Natural killer cell (primary cell): ENCODE results near the gene S100A4. TPM values are rescaled to one million over a fixed set of nuclear protein-coding genes. Genes with fewer than 3 reads are reported as not detected.
"Not testable (repeated sequence)": the region's sequence is repeated elsewhere in the genome, so short reads cannot be mapped to it uniquely, and the experiment has no call there.

ENCODE experiments used
- ATAC-seq, 3 donors: fragments of 150-1000 bp in 2 of 3; fragments of 200-7000 bp in 1 of 3; cut with Tn5 transposase; 1 replicate in 1 of 3; 2 replicates in 2 of 3; pipeline ENCODE4 v1.10.0; 2021; ENCODE audit warnings: mild to moderate bottlenecking in 2 of 3, moderate library complexity in 2 of 3
- DNase-seq, 2 donors: peaks; one replicate each; pipeline versions ENCODE4 v3.0.0 to v3.0.0-alpha.2; 2013 to 2021; ENCODE audit warnings: mixed read lengths in 1 of 2
- H3K27ac ChIP-seq: one replicate; pipeline ENCODE4 v1.5.1; 2013; ENCODE audit warnings: mild to moderate bottlenecking, low read length
- H3K27me3 ChIP-seq: one replicate; pipeline ENCODE4 v1.6.1; 2013; ENCODE audit warnings: low read length; ENCODE audit not compliant: control insufficient read depth, insufficient read depth
- H3K36me3 ChIP-seq: one replicate; pipeline ENCODE4 v1.6.1; 2013; ENCODE audit warnings: low read length; ENCODE audit not compliant: control insufficient read depth, insufficient read depth
- H3K4me1 ChIP-seq: one replicate; pipeline ENCODE4 v1.6.1; 2013; ENCODE audit warnings: low read length; ENCODE audit not compliant: control insufficient read depth, insufficient read depth
- H3K4me3 ChIP-seq: one replicate; pipeline ENCODE4 v1.5.1; 2013; ENCODE audit warnings: low read length
- H3K9me3 ChIP-seq: one replicate; pipeline ENCODE4 v1.6.1; 2013; ENCODE audit warnings: low read length; ENCODE audit not compliant: control insufficient read depth, insufficient read depth
- H3K27ac Mint-ChIP-seq, 2 donors: one replicate each; pipeline ENCODE4 v1.8.0; 2022; ENCODE audit warnings: mild to moderate bottlenecking in 2 of 2, mixed read lengths in 2 of 2, moderate library complexity in 1 of 2
- H3K27me3 Mint-ChIP-seq, 2 donors: one replicate each; pipeline ENCODE4 v1.8.0; 2022; ENCODE audit warnings: low read depth in 2 of 2, mixed read lengths in 2 of 2
- H3K36me3 Mint-ChIP-seq: one replicate; pipeline ENCODE4 v1.8.0; 2022; ENCODE audit warnings: mixed read lengths
- H3K4me1 Mint-ChIP-seq, 2 donors: one replicate each; pipeline ENCODE4 v1.8.0; 2022; ENCODE audit warnings: mixed read lengths in 2 of 2
- H3K4me3 Mint-ChIP-seq: one replicate; pipeline ENCODE4 v1.8.0; 2022; ENCODE audit warnings: mild to moderate bottlenecking, moderate library complexity, mixed read lengths
- H3K9me3 Mint-ChIP-seq, 2 donors: one replicate each; pipeline ENCODE4 v1.8.0; 2022; ENCODE audit warnings: mixed read lengths in 2 of 2
- CTCF ChIP-seq: fragments of 200-600 bp; IDR thresholded peaks from one replicate; pipeline ENCODE4 v1.8.0; 2022; ENCODE audit warnings: antibody characterized with exemption
- WGBS: methylation state at CpG from one replicate; pipeline ENCODE4 v1.1.7; 2013; ENCODE audit warnings: missing lambda C conversion rate; ENCODE audit not compliant: insufficient coverage; 5-methylcytosine and 5-hydroxymethylcytosine counted together
- intact Hi-C: fragments of 100-400 bp; cut with micrococcal nuclease; formaldehyde crosslinking; loops from one replicate; pipeline ENCODE4 v1.14.2; 2022
- total RNA-seq, 4 donors: library from RNA; stranded (reverse); fragments of 120-200 nt in 1 of 4; gene quantifications; one replicate each; pipeline versions ENCODE4 v1.2.3 to v1.2.4, GENCODE V29; 2013 to 2022

S100A4 gene
- total RNA-seq = 100 to 1,000 TPM; 509 to 689 (median 597) TPM
- 399 TPM for total RNA-seq (2013)

- no peaks in the 10 kb centered on the region for H3K9me3 Mint-ChIP-seq
- H3K4me3 Mint-ChIP-seq = peak within 1 kb of the TSS; percentile 98
- Histone ChIP-seq H3K27me3 (no peaks in the 10 kb centered on the region), H3K36me3 (peaks cover 20% of the 10 kb centered on the region), H3K4me1 (peaks cover 75% of the 10 kb centered on the region), H3K4me3 (peak within 1 kb of the TSS; percentile 67), H3K27ac (peak within 1 kb of the TSS; percentile 65), H3K9me3 (no peaks in the 10 kb centered on the region)
- intact Hi-C loops = loop anchor here (1.0 kb wide), 1 partner anchor 9 kb away; no protein-coding TSS in a partner anchor
- DNase-seq (peak; percentile 50 to 88), ATAC-seq (peak; percentile 81 to 88 (median 88))
- H3K36me3 Mint-ChIP-seq = no peaks in the 10 kb centered on the region
- WGBS = 1% methylated on average over 18 of the region's 19 CpGs
- peaks cover 57 to 84% of the 10 kb centered on the region in 2 donors for H3K4me1 Mint-ChIP-seq
- peak within 1 kb of the TSS; percentile 94 to 98 for H3K27ac Mint-ChIP-seq
- TF ChIP-seq CTCF = no peak
- no peaks in the 10 kb centered on the region for H3K27me3 Mint-ChIP-seq
These were observed at the start of gene S100A4 for GRCh38 chr1:153545067-153546055. S100A4 (minus strand) TSS chr1:153545806; CDS start chr1:153544794, 1,012 bp downstream.

GRCh38 chr1:153592748-153593147 is 47.1 kb upstream of the S100A4 start:
- ATAC-seq = no peak
- H3K4me3 ChIP-seq = no peak overlapping the region

GRCh38 chr1:153588482-153588881 is 42.9 kb upstream of the S100A4 start:
- Histone ChIP-seq H3K36me3 (no peaks in the 10 kb centered on the region), H3K4me1 (no peaks in the 10 kb centered on the region), H3K27me3 (no peaks in the 10 kb centered on the region), H3K27ac (no peak overlapping the region), H3K9me3 (no peaks in the 10 kb centered on the region), H3K4me3 (no peak overlapping the region)
- TF ChIP-seq CTCF = no peak
- no peak overlapping the region for H3K27ac Mint-ChIP-seq
- no peak for ATAC-seq
- H3K4me3 Mint-ChIP-seq = no peak overlapping the region
- H3K4me1 Mint-ChIP-seq = no peaks in the 10 kb centered on the region
- WGBS = 80% methylated on average over 2 of the region's 2 CpGs
- peaks cover 17 to 19% of the 10 kb centered on the region in 2 donors for H3K27me3 Mint-ChIP-seq
- no peak for DNase-seq
- intact Hi-C loops = no loop called here
- H3K36me3 Mint-ChIP-seq = no peaks in the 10 kb centered on the region
- no peaks in the 10 kb centered on the region for H3K9me3 Mint-ChIP-seq

More at GRCh38 chr1:153592748-153593147, 47.1 kb upstream of the S100A4 start:
- no peak for DNase-seq
- TF ChIP-seq CTCF = no peak
- Mint-ChIP-seq H3K27ac (no peak overlapping the region), H3K4me1 (no peaks in the 10 kb centered on the region), H3K27me3 (peaks cover 1 to 10% of the 10 kb centered on the region in 2 donors), H3K4me3 (no peak overlapping the region), H3K36me3 (no peaks in the 10 kb centered on the region), H3K9me3 (no peaks in the 10 kb centered on the region)
- no peaks in the 10 kb centered on the region for H3K27me3 ChIP-seq
- 50% methylated on average over 1 of the region's 4 CpGs for WGBS
- H3K27ac ChIP-seq = no peak overlapping the region
- H3K4me1 ChIP-seq = no peaks in the 10 kb centered on the region
- no peaks in the 10 kb centered on the region for H3K36me3 ChIP-seq
- H3K9me3 ChIP-seq = no peaks in the 10 kb centered on the region
- intact Hi-C loops = no loop called here

- H3K4me1 Mint-ChIP-seq, H3K4me3 Mint-ChIP-seq, H3K9me3 ChIP-seq, H3K27ac Mint-ChIP-seq, intact Hi-C loops, H3K4me3 ChIP-seq, H3K4me1 ChIP-seq, DNase-seq, H3K27ac ChIP-seq, ATAC-seq, H3K36me3 Mint-ChIP-seq, H3K27me3 ChIP-seq, H3K9me3 Mint-ChIP-seq, H3K36me3 ChIP-seq: not testable (repeated sequence)
- H3K27me3 Mint-ChIP-seq = peaks cover 17 to 19% of the 10 kb centered on the region in 2 donors
- 99% methylated on average over 9 of the region's 10 CpGs for WGBS
These were observed 42.4 kb upstream of the S100A4 start for GRCh38 chr1:153588033-153588432.
